Esophagus muscularis mucosa (tissue), 4 donors: Measurements from ENCODE around the gene EIF3D.

Experiments used
- CTCF ChIP-seq, 3 experiments: fragments of 200-600 bp in 2 of 3; fragments of 450-650 bp in 1 of 3; sonication (generic) in 2 of 3; IDR thresholded peaks; one replicate each; pipeline ENCODE4 v1.5.1; 2017 to 2019; ENCODE audit warnings: antibody characterized with exemption in 3 of 3, mild to moderate bottlenecking in 2 of 3, moderate library complexity in 1 of 3
- EP300 ChIP-seq: sonication (generic); formaldehyde crosslinking; IDR thresholded peaks from one replicate; pipeline ENCODE4 v1.6.1; 2017; ENCODE audit warnings: antibody characterized with exemption
- POLR2A ChIP-seq: fragments of 450-650 bp; IDR thresholded peaks from one replicate; pipeline ENCODE4 v1.6.1; 2017; ENCODE audit warnings: antibody characterized with exemption, moderate library complexity, mild to moderate bottlenecking, low read depth
- POLR2AphosphoS5 ChIP-seq, 2 donors: sonication (generic); formaldehyde crosslinking; IDR thresholded peaks; one replicate each; pipeline ENCODE4 v1.6.1; 2017; ENCODE audit warnings: antibody characterized with exemption in 2 of 2

DNA sequence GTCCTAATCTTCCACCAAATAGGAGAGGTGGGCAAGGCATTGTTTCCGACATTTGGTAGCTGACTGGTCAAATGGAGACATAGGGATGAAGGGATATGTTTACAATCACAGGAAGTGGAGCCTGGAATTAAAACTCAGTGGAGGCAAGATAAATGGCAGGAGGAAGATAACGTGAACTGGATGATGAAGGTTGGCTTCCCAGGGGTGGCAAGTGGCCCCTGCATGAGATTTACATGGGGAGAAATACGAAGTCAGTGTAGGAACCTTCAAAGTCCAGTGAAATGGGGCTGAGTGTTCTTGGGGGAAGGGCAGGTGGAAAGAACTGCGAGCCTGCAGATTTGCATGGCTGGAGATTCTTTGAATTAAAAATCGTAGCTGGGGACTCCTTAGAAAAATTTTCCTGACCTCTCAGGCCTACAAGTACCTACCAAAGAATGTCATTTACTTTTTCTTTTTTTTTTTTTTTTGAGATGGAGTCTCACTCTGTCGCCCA, 21.4 kb downstream of the EIF3D start:
- TF ChIP-seq CTCF (IDR thresholded peaks at IDR 0.05) (no peak), POLR2AphosphoS5 (IDR thresholded peaks at IDR 0.05) (no peak), EP300 (no peak), POLR2A (no peak)
